ENCODE data around the gene ISM2.

DNA sequence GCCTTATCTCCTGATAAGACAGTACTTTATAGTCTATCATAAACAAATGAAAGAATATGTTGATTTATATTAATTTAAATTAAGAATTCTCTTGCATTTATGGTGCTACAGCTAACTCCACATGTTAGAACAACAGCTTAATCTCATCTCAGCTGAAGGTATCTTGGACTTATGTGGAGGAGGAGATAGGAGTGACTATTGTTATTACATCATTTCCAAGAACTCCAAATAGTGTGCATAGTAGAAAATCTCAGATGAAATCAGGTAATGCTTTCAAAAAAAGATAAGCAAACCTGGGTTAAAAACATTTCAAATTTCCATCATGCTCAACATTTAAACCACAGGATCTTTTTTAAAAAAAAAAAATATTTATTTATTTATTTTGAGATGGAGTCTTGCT lies 31.3 kb upstream of the ISM2 start:
- TF ChIP-seq EZH2phosphoT487 (IDR thresholded peaks at IDR 0.05; ENCODE audit: unreplicated experiment) (no peak), CTCF (conservative IDR thresholded peaks at IDR 0.05; ENCODE audit: low read depth in 2 of 2) (no peak)

Measured in GM23338 (cell line).